NCI-H146 treated with DMSO at 0.1 percent for 48 hours (cell line): ENCODE data around the gene NMT1.
"Not testable (repeated sequence)": the region's sequence is repeated elsewhere in the genome, so short reads cannot be mapped to it uniquely, and the experiment has no call there.

Experiments used
- DNase-seq: peaks from one replicate; lab custom pipeline; 2025; ENCODE audit not compliant: unreplicated experiment; lab: John Stamatoyannopoulos, UW

The NMT1 gene

GRCh38 chr17:45117848-45118646 is 56.9 kb downstream of the NMT1 start:
- no peak for DNase-seq

- DNase-seq = no peak
Measured at GRCh38 chr17:45118691-45119090, 57.6 kb downstream of the NMT1 start.

GRCh38 chr17:45119964-45120363 is 58.8 kb downstream of the NMT1 start:
- DNase-seq = no peak

- DNase-seq = no peak
Measured at GRCh38 chr17:45120558-45120957, 59.4 kb downstream of the NMT1 start.

GRCh38 chr17:45121055-45121454 is 59.9 kb downstream of the NMT1 start:
- DNase-seq = no peak

GRCh38 chr17:45123076-45123770 is 62.1 kb downstream of the NMT1 start:
- no peak for DNase-seq

- no peak for DNase-seq
Measured at GRCh38 chr17:45123930-45124796, 63.0 kb downstream of the NMT1 start.

- DNase-seq = not testable (repeated sequence)
Measured at GRCh38 chr17:45124797-45125122, 63.6 kb downstream of the NMT1 start.

- DNase-seq = no peak
Measured at GRCh38 chr17:45125509-45125908, 64.4 kb downstream of the NMT1 start.

- no peak for DNase-seq
Measured at GRCh38 chr17:45127207-45127547, 66.1 kb downstream of the NMT1 start.

- no peak for DNase-seq
Measured at GRCh38 chr17:45127548-45128300, 66.6 kb downstream of the NMT1 start.

- no peak for DNase-seq
Measured at GRCh38 chr17:45128331-45128730, 67.2 kb downstream of the NMT1 start.

- no peak for DNase-seq
Measured at GRCh38 chr17:45128989-45129388, 67.9 kb downstream of the NMT1 start.

GRCh38 chr17:45129426-45129939 is 68.4 kb downstream of the NMT1 start:
- no peak for DNase-seq

GRCh38 chr17:45129940-45130680 is 69.0 kb downstream of the NMT1 start:
- no peak for DNase-seq

- no peak for DNase-seq
Measured at GRCh38 chr17:45130681-45131615, 69.8 kb downstream of the NMT1 start.

GRCh38 chr17:45131616-45132319 is 70.7 kb downstream of the NMT1 start:
- DNase-seq = peak; percentile 17

- no peak for DNase-seq
Measured at GRCh38 chr17:45132320-45132571, 71.1 kb downstream of the NMT1 start, which contains the start of gene PLCD3. PLCD3 (minus strand) TSS chr17:45132515; CDS start chr17:45132410, 105 bp downstream.
